Stimulated activated CD4-positive, alpha-beta T cell treated with anti-CD3 and anti-CD28 coated beads, Interleukin-2, amount 100 ng/mL, for 48 hours (primary cell): ENCODE measurements around the gene MMP17.
"Not testable (repeated sequence)": the region's sequence is repeated elsewhere in the genome, so short reads cannot be mapped to it uniquely, and the experiment has no call there.

ENCODE experiments used
- DNase-seq, 2 donors: peaks; one replicate each; pipeline ENCODE4 v3.0.0-alpha.2; 2020

The MMP17 gene

DNA sequence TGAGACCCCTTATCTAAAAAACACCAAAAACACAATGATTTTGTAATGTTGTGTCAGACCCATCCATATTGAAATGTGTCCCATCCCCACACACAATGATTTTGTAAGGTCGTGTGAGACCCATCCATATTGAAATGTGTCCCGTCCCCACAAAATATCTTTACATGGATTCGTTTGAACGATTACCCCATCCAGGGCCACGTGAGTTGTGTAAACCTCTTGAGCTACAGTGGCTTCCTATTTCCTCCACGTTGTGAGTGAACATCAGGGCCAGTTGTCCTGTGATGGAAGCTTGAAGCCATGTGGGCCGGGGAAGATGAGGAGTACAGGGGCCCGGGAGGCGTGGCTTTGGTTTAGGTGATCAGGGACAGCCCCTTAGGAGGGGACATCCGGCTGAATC is 39.3 kb downstream of the MMP17 start:
- DNase-seq, result no peak

GRCh38 chr12:131867891-131868675 is 39.9 kb downstream of the MMP17 start:
- DNase-seq, result no peak

GRCh38 chr12:131869871-131870418 is 41.8 kb downstream of the MMP17 start:
- DNase-seq, result no peak

DNA sequence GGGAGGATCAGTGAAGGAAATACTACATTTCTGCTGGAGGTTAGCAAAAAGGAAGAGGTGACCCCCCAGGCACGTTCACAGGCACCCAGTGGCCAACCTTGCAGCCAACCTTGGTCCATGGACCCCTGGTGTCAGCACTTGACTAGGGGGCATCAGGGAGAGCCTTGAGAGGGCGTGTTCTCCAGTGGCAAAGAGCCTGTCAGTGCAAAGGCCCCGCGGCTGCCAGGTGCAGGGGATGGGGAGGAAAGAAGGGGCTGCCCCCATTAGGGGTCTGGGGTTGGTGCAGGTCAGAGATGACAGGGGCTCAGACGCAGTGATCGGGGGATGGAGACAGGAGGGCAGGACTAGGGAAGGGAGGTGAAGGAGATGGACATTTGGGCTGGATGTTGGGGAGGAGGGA is 43.5 kb downstream of the MMP17 start:
- no peak for DNase-seq

DNA sequence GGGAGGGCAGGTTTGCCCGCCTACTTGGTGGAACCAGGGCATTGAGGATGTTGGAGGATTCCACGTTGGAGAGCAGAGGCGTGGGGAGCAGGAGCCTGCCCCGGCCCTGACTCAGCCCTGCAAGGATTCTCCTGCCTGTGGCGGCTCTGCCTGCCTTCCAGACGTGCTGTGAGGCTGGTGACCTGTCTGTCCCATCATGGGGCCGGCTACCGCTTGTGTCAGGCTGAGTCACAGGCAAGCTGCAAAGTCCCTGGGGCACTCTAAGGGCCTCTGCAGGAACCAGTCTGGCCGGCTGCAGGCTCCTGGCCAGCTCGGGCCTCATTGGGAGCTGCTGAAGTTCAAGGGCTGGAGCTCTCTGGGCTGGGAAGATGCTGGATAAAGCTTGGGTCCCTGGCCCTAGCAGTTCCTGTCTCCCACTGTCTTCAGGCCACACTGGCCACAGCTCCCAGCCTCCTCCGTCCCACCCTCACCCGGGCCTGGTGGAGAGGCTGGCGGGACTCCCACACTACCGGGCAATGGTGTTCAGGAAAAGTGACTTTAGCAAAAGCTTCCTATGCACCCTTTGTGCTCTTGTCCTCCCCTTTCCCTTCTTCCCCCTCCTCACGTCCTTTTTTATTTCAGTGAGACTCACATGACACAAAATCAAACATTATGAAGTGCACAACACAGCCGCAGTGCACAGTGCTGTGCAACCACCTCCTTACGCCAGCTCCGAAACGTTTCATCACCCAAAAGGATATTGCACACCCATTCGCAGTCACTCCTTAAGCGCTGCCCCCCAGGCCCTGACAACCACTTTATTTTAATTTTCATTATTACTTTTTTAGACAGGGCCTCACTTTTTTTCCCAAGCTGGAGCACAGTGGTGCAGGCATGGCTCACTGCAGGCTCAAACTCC is 44.2 kb downstream of the MMP17 start:
- no peak for DNase-seq

DNA sequence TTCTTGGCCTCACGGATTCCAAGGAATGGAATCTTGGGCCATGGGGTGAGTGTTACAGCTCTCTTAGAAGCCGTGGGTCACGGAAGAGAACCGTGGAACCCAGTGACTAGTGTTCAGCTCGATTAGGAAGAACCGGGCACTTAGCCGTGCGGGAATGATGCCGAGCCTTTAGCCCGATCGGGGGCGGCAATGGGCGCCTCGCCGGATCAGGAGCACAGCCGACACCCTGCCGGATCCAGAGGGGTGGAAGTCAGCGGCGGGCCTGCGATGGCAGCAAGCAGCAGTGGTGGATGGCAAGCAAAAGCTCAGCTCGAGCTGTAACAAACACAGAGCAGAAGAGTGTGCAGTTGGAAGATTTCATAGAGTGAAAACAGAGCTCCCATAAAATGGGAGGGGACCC is 45.1 kb downstream of the MMP17 start:
- DNase-seq, result no peak

GRCh38 chr12:131874972-131875371 is 46.8 kb downstream of the MMP17 start:
- not testable (repeated sequence) for DNase-seq

- not testable (repeated sequence) for DNase-seq
Measured at GRCh38 chr12:131877216-131877615, 49.0 kb downstream of the MMP17 start.

DNA sequence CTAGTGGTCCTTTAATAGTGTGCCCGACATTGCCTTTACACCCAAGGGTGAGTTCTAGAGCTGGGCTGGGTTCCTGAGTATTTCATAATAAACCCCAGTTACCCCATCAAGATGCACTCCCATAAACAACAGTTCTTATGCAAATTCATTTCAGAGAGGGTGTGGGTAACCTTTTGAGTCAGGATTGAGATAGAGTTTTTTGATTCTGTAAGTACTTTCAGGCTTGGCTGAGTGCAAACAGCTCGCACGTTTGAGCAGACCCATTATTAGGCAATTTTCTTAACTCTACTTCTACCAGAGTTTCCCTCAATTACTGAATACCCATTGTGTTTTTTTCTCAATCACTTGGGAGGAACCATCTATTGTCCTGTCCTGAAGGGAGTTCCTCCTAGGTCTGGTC is 50.2 kb downstream of the MMP17 start:
- not testable (repeated sequence) for DNase-seq

DNA sequence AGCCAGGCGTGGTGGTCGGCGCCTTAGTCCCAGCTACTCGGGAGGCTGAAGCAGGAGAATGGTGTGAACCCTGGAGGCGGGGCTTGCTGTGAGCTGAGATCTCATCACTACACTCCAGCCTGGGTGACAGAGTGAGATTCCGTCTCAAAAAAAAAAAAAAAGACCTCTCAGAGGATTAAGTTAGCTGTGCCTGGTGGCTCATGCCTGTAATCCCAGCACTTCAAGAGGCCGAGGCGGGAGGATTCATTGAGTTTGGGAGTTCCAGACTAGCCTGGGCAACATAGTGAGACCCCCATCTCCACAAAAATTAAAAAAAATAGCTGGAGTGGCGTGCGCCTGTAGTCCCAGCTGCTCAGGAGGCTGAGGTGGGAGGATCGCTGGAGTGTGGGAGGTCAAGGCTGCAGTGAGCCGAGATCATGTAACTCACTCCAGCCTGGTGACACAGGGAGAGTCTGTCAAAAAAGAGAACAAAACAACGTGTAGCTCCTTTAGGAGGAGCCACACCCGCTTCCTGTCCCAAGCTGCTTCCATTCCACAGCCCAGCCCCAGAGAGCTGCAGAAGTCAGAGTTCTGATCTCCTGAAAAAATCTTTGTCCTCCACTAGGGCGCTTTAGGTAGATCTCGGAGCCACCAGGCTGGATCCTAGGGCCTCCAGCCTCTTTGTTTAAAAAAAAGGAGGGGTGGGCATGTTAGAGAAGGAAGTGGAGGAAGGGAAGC is 54.8 kb downstream of the MMP17 start:
- DNase-seq, result no peak

DNA sequence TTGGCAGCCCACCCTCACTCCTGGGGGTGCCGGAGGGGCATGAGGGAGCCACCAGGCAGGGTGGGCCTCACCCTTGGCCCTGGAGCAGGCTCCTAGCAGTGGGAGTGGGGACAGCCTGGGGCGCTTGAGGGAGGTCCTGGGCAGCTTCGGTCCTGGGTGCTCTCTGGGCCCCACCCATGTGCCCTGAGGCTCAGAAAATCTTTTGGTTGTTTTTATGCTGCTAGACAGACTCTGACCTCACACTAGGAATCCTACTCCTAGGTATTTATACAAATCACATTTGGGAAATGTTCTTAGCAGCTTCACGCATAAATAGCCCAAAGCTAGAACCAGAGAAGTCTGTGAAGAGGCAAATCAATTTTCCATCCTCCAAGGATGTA is 55.3 kb downstream of the MMP17 start:
- no peak for DNase-seq

- DNase-seq, result not testable (repeated sequence)
Measured at GRCh38 chr12:131885076-131885475, 56.9 kb downstream of the MMP17 start.

DNA sequence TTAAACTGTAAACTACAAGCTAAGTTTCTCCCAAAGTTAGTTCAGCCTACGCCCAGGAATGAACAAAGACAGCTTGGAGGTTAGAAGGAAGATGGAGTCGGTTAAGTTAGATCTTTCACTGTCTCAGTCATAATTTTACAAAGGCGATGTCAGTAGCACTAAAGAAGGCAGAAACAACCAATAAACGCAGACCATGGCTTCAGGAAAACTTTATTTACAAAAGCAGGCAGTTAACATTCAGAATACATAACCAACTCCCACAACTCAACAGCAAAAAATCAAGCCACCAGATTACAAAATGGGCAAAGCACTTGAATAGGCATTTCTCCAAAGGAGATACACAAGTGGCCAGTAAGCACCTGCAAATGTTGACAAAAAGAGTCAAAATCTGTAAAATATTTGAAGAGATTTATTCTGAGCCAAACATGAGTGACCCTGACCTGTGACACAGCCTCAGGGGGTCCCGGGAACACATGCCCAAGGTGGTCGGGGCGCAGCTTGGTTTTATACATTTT is 57.4 kb downstream of the MMP17 start:
- no peak for DNase-seq

DNA sequence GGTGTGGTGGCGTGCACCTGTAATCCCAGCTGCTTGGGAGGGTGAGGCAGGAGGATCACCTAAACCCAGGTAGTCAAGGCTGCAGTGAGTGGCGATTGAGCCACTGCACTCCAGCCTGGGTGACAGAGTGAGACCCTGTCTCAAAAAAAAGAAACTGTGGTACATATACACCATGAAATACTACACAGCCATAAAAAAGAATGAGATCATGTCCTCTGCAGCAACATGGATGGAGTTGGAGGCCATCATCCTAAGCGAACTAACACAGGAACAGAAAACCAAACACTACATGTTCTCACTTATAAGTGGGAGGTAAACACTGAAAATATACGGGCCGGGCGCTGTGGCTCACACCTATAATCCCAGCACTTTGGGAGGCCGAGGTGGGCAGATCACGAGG is 63.5 kb downstream of the MMP17 start:
- not testable (repeated sequence) for DNase-seq

DNA sequence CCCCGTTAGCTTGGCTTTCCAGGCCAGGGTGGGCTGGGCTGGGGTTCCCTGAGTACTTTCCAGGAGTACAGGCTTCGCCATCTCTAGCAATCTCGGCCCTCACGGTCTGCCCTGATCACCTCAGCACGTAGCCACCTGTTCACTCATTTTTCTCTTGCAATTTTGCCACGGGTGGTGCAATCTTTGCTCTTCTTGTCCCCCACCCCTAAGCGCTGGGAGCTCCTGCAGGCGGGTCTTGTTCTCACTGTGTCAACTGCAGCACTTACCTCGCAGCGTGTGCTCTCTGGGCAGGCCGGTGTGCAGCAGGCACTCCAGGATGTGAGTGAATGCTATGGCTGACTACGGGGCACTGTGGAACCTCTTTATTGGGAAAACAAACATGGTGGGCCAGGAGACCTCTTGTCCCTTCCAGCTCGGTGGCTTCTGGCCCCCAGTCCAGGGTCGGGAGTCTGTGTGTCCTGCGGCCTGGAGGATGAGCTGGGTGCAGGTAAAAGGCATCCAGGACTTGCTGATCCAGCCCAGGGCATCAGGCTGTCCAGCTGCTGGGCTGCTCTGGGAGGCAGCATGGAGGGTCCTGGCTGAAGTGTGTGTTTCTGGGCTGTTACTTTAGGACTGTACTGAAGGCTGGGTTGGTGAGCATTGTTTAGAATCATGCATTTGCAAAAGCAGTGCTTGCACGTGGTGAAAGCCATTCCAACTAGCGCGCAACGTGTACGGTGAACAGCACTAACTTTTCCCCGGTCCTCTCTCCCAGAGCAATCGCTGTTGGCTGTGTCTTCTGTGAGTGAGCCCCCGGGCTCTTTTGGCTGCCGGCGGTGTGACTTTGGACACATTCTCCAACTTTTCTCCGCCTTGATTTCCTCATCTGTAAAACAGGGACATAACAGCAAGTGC is 64.8 kb downstream of the MMP17 start:
- no peak for DNase-seq

DNA sequence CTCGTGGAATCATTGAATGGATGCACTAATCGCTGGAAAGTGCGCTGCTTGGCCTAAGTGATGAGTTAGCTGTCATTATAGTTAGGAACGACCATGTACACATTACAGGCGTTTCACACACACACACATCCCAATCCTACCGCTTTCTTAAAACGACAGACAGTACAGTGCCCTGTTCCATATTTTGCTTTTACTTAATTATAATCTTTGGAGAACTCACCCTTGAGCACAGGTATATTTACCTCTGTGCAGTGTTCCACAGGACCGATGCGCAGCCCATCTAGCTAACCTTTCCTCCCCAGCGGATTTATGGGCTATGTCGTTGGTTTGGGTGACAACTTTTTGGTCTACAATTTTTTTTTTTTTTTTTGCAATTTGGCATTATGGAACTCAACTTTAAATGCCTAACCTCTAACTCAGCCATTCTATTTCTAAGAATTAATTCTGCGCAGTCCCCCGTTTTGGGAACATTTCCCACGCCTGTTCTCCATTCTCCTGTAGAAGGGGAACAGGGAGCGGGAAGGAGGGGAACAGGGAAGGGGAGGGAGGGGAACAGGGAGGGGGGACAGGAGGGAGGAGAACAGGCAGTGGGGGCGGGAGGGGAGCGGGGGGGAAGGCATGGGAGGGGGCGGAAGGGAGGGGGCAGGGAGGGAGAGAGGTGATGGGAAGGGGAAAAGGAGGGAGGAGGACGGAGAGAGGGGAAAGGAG is 65.6 kb downstream of the MMP17 start:
- no peak for DNase-seq

DNA sequence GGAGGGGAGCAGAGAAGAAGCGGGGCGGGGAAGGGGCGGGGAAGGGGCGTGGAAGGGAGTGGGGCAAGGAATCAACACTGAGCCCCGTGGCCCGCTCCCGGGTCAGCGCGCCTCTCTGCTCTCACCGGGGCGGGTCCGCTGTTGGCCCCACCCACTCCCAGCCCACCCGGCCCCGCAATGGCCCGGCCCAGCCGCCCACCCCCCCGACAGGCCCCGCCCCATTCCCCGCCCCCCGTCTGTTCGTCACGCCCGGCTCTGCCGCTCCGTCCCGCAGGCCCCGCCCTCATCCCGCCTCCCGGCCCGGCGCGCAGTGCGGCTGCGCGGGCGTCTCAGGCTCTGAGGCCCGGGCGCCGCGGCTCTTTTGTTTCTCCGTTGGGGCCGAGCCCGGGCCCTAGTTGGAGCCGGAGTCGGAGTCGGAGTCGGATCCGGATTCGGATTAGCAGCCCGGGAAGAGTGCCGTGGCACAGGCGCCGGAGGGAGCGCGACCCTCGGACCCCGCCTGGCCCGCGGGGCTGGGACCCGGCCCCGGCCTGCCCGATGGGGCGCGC is 66.2 kb downstream of the MMP17 start, which contains the start of gene ULK1:
TSS of gene ULK1 (plus strand) at position 310 of the 548 bp plus-strand sequence. CDS start 380 bp downstream, outside the sequence.
- peak; percentile 89 to 94 for DNase-seq

DNA sequence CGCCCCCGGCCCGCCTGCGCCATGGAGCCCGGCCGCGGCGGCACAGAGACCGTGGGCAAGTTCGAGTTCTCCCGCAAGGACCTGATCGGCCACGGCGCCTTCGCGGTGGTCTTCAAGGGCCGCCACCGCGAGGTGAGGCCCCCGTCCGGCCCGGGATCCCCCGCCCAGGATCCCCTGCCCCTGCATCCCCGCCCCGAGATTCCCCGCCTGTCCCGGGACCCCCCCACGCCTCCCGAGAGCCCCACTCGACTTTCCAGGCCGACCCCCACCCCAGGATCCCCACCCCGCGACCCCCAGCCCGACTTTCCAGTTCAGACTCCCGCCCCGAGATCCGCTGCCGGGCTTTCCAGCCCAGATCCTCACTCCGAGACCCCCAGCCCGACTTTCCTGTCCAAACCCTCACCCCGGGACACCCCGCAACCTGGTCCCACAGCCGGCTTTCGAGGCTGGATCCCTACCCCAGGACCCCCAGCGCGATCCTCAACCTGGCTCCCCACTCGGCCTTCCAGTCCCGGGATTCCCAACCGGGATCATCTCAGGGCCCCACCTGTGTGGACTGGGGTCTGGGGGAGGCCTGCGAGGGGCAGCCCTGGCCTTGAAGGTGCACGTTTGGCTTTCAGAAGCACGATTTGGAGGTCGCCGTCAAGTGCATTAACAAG is 66.9 kb downstream of the MMP17 start:
- DNase-seq, result no peak

DNA sequence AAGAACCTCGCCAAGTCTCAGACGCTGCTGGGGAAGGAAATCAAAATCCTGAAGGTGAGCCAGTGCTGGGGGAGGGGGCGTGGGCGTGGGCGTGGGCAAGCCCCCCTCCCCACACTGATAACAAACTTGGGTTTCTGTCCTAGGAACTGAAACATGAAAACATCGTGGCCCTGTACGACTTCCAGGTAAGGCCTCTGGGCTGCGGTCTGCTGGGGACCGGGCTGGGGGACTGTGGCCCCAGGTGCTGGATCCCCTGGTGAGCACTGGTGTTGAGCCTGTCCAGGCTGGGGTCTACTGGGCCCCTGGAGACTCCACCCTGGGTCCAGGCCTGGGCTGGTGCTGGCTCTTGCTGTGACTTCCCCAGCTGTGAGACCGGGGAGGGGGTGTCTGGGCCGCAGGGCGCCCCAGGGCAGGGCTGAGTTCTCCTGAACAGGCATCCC is 67.5 kb downstream of the MMP17 start:
- peak; percentile 10 to 18 for DNase-seq
